Measurements from ENCODE around the gene PCNX1.
"Not testable (repeated sequence)": the region's sequence is repeated elsewhere in the genome, so short reads cannot be mapped to it uniquely, and the experiment has no call there.

PCNX1 gene

GRCh38 chr14:71108398-71109119, 201.3 kb downstream of the PCNX1 start:
- DNase-seq (ENCODE audit: insufficient read length, low spot score), result no peak
- TF ChIP-seq POLR2A (IDR thresholded peaks at IDR 0.05; ENCODE audit: low read depth, low read length), result no peak
- FAIRE-seq, result no peak

GRCh38 chr14:71113376-71113775, 206.1 kb downstream of the PCNX1 start:
- FAIRE-seq, result no peak
- TF ChIP-seq POLR2A (IDR thresholded peaks at IDR 0.05; ENCODE audit: low read depth, low read length), result no peak
- DNase-seq (ENCODE audit: insufficient read length, low spot score), result no peak

GRCh38 chr14:71114565-71114964, 207.3 kb downstream of the PCNX1 start:
- no peak for TF ChIP-seq POLR2A (IDR thresholded peaks at IDR 0.05; ENCODE audit: low read depth, low read length)
- FAIRE-seq (no peak), DNase-seq (ENCODE audit: insufficient read length, low spot score) (no peak)

GRCh38 chr14:71115306-71115705, 208.0 kb downstream of the PCNX1 start:
- no peak for DNase-seq (ENCODE audit: insufficient read length, low spot score)
- TF ChIP-seq POLR2A (IDR thresholded peaks at IDR 0.05; ENCODE audit: low read depth, low read length), result no peak
- FAIRE-seq, result no peak

GRCh38 chr14:71115821-71116567, 208.7 kb downstream of the PCNX1 start:
- no peak for TF ChIP-seq POLR2A (IDR thresholded peaks at IDR 0.05; ENCODE audit: low read depth, low read length)
- FAIRE-seq, result no peak
- DNase-seq (ENCODE audit: insufficient read length, low spot score), result no peak

GRCh38 chr14:71116568-71117122, 209.4 kb downstream of the PCNX1 start:
- TF ChIP-seq POLR2A (IDR thresholded peaks at IDR 0.05; ENCODE audit: low read depth, low read length), result no peak
- DNase-seq (ENCODE audit: insufficient read length, low spot score) (no peak), FAIRE-seq (no peak)

GRCh38 chr14:71117839-71118743, 210.8 kb downstream of the PCNX1 start:
- no peak for TF ChIP-seq POLR2A (IDR thresholded peaks at IDR 0.05; ENCODE audit: low read depth, low read length)
- peak; percentile 93 for FAIRE-seq
- DNase-seq (ENCODE audit: insufficient read length, low spot score), result peak; percentile 30

GRCh38 chr14:71119075-71119474, 211.8 kb downstream of the PCNX1 start:
- FAIRE-seq, result no peak
- no peak for DNase-seq (ENCODE audit: insufficient read length, low spot score)
- TF ChIP-seq POLR2A (IDR thresholded peaks at IDR 0.05; ENCODE audit: low read depth, low read length), result no peak

GRCh38 chr14:71119832-71120231, 212.6 kb downstream of the PCNX1 start:
- FAIRE-seq, result no peak
- no peak for TF ChIP-seq POLR2A (IDR thresholded peaks at IDR 0.05; ENCODE audit: low read depth, low read length)
- DNase-seq (ENCODE audit: insufficient read length, low spot score), result no peak

- DNase-seq (ENCODE audit: insufficient read length, low spot score) (no peak), FAIRE-seq (no peak)
- no peak for TF ChIP-seq POLR2A (IDR thresholded peaks at IDR 0.05; ENCODE audit: low read depth, low read length)
Measured at GRCh38 chr14:71121001-71121400, 213.7 kb downstream of the PCNX1 start.

GRCh38 chr14:71121711-71122110, 214.5 kb downstream of the PCNX1 start:
- no peak for FAIRE-seq
- TF ChIP-seq POLR2A (IDR thresholded peaks at IDR 0.05; ENCODE audit: low read depth, low read length), result no peak
- DNase-seq (ENCODE audit: insufficient read length, low spot score), result no peak

- FAIRE-seq (no peak), DNase-seq (ENCODE audit: insufficient read length, low spot score) (no peak)
- no peak for TF ChIP-seq POLR2A (IDR thresholded peaks at IDR 0.05; ENCODE audit: low read depth, low read length)
Measured at GRCh38 chr14:71122866-71123565, 215.8 kb downstream of the PCNX1 start.

GRCh38 chr14:71123579-71124135, 216.4 kb downstream of the PCNX1 start:
- DNase-seq (ENCODE audit: insufficient read length, low spot score) (no peak), FAIRE-seq (no peak)
- no peak for TF ChIP-seq POLR2A (IDR thresholded peaks at IDR 0.05; ENCODE audit: low read depth, low read length)

GRCh38 chr14:71129716-71130490, 222.6 kb downstream of the PCNX1 start:
- FAIRE-seq; DNase-seq (ENCODE audit: insufficient read length, low spot score): not testable (repeated sequence)
